NCI-H526 (cell line): ENCODE results near the gene SLC35F6.
A peak's percentile ranks its signal among the peaks of the same experiment; 100 is the strongest.

Source experiments
- DNase-seq, 2 experiments: peaks; one replicate each; lab custom pipeline; 2025; lab: John Stamatoyannopoulos, UW

Gene SLC35F6

GRCh38 chr2:26730549-26731344 is 33.3 kb upstream of the SLC35F6 start:
- DNase-seq, result no peak

- no peak for DNase-seq
Measured at GRCh38 chr2:26731714-26732113, 32.4 kb upstream of the SLC35F6 start.

- no peak for DNase-seq
Measured at GRCh38 chr2:26732446-26732845, 31.6 kb upstream of the SLC35F6 start.

GRCh38 chr2:26733413-26733812 is 30.7 kb upstream of the SLC35F6 start:
- DNase-seq, result no peak

GRCh38 chr2:26735097-26735496 is 29.0 kb upstream of the SLC35F6 start:
- no peak for DNase-seq

- DNase-seq, result no peak
Measured at GRCh38 chr2:26735883-26736588, 28.0 kb upstream of the SLC35F6 start.

GRCh38 chr2:26737221-26737620 is 26.9 kb upstream of the SLC35F6 start:
- no peak for DNase-seq

- DNase-seq, result no peak
Measured at GRCh38 chr2:26738481-26738880, 25.6 kb upstream of the SLC35F6 start.

GRCh38 chr2:26739514-26739913 is 24.6 kb upstream of the SLC35F6 start:
- no peak for DNase-seq

- no peak for DNase-seq
Measured at GRCh38 chr2:26740346-26740745, 23.7 kb upstream of the SLC35F6 start.

GRCh38 chr2:26740890-26741302 is 23.2 kb upstream of the SLC35F6 start:
- no peak for DNase-seq

GRCh38 chr2:26742048-26742770 is 21.9 kb upstream of the SLC35F6 start:
- no peak for DNase-seq

GRCh38 chr2:26743852-26744251 is 20.2 kb upstream of the SLC35F6 start:
- no peak for DNase-seq

GRCh38 chr2:26744953-26745352 is 19.1 kb upstream of the SLC35F6 start:
- DNase-seq, result no peak

- peak; percentile 50 to 83 for DNase-seq
Measured at GRCh38 chr2:26745609-26746327, 18.3 kb upstream of the SLC35F6 start.

- no peak for DNase-seq
Measured at GRCh38 chr2:26746934-26747333, 17.1 kb upstream of the SLC35F6 start.

- peak; percentile 76 to 85 for DNase-seq
Measured at GRCh38 chr2:26749787-26750420, 14.2 kb upstream of the SLC35F6 start.

- DNase-seq, result peak in 1 of 2 experiments; percentile 16
Measured at GRCh38 chr2:26750467-26750866, 13.6 kb upstream of the SLC35F6 start.

GRCh38 chr2:26752656-26753055 is 11.4 kb upstream of the SLC35F6 start:
- DNase-seq, result peak; percentile 7 to 38

- DNase-seq, result no peak
Measured at GRCh38 chr2:26754539-26754938, 9.5 kb upstream of the SLC35F6 start.

GRCh38 chr2:26754972-26755670 is 9.0 kb upstream of the SLC35F6 start:
- DNase-seq, result peak in 1 of 2 experiments; percentile 18
